ENCODE measurements around the gene MICALL1.

Gene MICALL1

DNA sequence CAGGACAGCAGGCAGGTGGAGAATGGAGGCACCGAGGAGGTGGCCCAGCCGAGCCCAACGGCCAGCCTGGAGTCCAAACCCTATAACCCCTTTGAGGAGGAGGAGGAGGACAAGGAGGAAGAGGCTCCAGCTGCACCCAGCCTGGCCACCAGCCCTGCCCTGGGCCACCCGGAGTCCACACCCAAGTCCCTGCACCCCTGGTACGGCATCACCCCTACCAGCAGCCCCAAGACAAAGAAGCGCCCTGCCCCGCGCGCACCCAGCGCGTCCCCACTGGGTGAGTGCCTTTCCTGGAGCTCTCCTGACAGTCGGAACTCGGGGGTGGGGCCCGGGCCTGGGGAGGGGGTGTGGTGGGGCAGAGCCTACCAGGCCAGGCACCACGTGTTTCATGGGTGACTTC is 19.7 kb downstream of the MICALL1 start:
- TF ChIP-seq CTCF (IDR thresholded peaks at IDR 0.05; ENCODE audit: extremely low read depth, missing control alignments), result no peak
- DNase-seq (ENCODE audit: low spot score), result no peak

- no peak for TF ChIP-seq CTCF (IDR thresholded peaks at IDR 0.05; ENCODE audit: extremely low read depth, missing control alignments)
- DNase-seq (ENCODE audit: low spot score), result no peak
Observed at GRCh38 chr22:37926358-37926757, 20.3 kb downstream of the MICALL1 start.

- DNase-seq (ENCODE audit: low spot score), result no peak
- TF ChIP-seq CTCF (IDR thresholded peaks at IDR 0.05; ENCODE audit: extremely low read depth, missing control alignments), result no peak
Observed at GRCh38 chr22:37926771-37927636, 20.9 kb downstream of the MICALL1 start.

DNA sequence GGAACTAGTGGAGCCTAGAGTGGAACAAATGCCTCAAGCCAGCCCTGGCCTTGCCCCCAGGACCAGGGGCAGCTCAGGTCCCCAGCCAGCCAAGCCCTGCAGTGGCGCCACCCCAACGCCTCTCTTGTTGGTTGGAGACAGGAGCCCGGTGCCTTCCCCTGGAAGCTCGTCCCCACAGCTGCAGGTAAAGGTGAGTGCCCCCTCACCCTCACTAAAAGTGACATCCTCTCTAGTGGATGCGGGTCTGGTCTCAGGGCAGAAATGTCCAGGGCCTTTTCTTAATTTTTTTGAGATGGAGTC is 21.5 kb downstream of the MICALL1 start:
- TF ChIP-seq CTCF (IDR thresholded peaks at IDR 0.05; ENCODE audit: extremely low read depth, missing control alignments), result no peak
- DNase-seq (ENCODE audit: low spot score), result no peak

DNA sequence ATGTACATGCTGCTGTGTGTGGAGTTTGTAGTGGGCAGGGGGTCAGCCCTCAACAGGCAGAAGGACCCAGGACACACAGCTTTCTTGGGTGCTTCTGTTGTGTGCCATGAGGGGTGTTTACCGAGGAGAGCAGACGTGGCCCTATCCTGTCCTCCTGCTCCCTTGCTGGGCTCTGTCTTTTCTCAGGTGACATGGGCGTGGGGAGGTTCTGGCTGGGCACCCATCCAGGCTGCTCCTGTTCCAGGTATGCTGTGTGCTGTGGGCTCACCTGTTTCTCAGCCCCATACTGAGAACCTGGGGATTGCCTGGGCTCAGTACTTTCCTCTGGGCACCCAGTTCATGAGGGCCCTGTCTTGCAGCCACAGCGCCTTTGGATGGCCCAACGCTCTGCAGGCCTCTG is 23.3 kb downstream of the MICALL1 start:
- no peak for TF ChIP-seq CTCF (IDR thresholded peaks at IDR 0.05; ENCODE audit: extremely low read depth, missing control alignments)

DNA sequence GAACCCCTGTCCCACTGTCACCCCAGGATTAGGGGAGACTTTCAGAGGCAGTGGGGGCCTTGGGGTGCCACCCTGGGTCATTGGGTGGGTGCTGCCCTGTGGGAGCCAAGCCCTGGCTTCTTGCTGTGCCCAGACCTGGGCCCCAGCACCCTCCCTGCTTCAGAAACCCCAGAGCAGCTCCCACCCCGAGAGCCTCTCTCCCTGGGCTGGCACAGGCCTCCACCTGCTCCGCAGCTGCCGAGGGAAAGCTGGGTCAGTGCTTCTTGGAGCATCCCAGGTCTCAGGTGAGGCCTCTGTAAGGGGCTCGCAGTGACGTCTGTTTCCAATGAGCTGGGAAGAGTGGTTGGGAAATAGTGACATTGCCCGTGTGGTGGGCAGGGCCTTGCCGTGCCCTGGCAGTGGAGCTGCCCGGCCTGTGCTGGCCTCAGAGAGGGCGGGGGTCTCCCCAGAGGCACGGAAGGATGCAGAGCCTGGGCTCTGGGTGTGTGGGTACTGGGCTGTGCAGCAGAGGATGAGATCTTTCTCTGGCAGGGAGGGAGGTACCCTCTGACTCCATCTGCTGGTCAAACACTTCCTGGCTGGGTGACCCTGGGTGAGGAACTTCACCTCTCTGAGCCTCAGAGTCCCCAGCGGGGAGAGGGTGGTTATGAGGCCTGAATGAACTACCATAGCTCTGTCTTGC is 24.3 kb downstream of the MICALL1 start:
- peak; percentile 67 for DNase-seq (ENCODE audit: low spot score)
- TF ChIP-seq CTCF (IDR thresholded peaks at IDR 0.05; ENCODE audit: extremely low read depth, missing control alignments), result peak; percentile 15

More for the DNA sequence above, 23.3 kb downstream of the MICALL1 start:
- DNase-seq (ENCODE audit: low spot score), result no peak

GRCh38 chr22:37930952-37931440 is 24.9 kb downstream of the MICALL1 start:
- no peak for TF ChIP-seq CTCF (IDR thresholded peaks at IDR 0.05; ENCODE audit: extremely low read depth, missing control alignments)
- no peak for DNase-seq (ENCODE audit: low spot score)

All from GM20000 (cell line).